GM04504 (cell line): ENCODE data around the gene RGS11.

ENCODE experiments used
- DNase-seq: peaks from one replicate; pipeline ENCODE4 v3.0.0-alpha.2; 2012; ENCODE audit warnings: low read depth

Gene RGS11

DNA sequence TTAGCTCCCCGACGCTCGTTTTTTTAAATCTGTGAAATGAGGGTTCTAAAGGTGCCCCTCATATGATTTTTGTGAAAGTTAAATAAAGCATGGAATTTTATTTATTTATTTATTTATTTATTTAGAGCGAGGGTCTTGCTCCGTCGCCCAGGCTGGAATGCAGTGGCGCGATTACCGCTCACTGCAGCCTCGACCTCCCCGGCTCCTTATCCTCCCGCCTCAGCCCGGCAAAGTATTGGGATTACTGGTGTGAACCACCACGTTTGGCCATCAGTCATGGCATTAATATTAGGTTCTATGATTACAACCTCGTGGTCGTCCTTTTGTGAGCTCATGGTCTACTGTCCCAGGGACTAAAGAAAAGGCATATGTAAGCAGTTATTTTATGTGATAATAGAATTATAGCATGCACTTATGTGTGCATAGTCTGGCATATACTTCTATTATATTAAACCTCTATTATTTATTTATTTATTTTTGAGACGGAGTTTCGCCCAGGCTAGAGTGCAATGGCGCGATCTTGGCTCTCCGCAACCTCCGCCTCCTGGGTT, 45.9 kb downstream of the RGS11 start:
- DNase-seq, result no peak

DNA sequence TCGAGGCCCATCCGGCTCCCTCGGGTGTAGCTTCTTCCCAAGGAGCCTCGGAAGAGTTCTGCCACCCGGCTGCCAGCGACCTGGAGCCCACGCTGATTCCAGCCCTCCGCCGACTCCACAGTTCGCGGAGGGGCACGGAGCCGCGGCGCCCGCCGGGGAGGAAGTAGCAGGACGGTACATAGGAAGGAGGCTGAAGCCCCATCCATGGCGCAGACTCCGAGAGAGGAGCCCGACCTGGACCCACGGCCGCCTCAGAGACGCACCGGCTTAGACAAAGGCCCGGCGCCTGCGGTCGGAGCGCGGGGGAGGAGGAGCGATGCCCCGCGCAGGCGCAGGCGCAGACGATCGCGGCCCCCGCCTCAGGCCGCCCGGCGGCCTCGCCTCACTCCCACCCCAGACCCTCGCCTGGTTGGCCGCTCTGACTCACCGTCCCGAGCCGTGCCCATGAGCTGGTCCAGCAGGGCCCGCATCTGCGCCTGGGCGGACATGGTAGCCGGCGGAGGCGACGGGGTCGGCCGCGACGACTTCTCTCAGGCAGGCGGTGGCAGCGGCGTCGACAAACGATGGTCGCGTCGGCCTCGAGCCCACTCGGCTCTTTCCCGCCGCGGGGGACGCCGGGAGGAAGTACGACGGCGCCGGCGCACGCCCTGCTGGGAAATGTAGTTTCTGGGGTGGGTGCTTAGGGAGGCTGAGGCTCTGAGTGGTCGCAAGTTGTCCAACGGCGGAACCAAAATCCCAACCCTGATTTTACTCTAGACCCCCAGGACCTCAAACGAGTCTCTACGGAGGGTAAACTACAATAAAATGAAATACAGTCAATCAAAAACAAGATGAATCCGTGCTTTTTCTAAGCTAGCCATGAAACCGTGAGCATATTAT, 46.7 kb downstream of the RGS11 start, which contains the start of gene LUC7L:
LUC7L (minus strand) TSS at position 598 of the 879 bp plus-strand sequence; CDS start at position 488, 110 bp downstream.
- peak; percentile 65 for DNase-seq

DNA sequence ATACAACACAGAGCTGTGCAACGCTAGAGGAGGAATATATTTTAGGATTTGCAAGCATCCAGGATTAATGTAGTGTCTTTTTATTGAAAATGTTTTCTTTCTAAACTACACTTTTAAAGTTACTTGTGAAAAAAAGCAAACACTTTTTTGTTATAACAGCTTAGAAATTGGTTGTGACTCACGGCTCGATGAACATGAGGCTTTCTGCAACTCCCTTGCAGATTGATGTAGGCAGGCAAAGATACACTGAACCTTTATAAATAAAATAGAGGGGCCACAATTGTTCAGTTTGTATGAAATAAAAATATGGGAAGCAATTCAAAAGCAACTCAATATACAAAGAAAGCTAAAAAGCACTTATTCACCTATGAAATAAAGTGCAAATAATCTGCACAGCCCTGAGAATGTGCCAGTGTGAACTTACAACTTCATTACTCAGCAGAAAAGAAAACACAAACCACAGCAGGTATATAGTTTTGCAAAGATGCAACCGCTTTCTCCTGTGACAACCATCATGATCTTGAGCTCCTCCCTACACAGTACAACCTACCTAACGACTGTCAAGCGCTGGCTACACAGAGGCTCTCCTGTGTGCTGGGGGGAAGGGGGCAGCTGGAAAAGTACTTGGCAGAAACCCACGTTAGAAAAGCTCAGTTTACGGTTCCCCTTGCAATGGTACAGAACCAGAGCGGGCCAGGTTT, 47.4 kb downstream of the RGS11 start:
- no peak for DNase-seq

DNA sequence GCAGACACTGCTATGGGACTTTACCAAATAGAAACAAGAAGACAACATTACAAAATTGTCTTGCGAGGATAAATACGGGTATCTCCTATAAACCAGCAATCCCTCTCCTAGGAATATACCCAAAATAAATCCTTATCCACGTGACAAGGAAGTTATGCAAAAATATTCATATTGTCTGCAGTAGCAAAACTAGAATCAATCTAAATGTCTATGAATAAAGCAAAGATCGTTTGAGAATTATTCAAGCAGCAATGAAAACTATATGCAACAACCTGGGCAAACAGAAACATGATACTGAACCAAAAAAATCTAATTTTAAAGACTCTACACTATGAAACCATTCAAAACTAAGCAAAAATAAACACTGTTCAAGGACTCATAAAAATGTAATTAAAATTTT, 55.7 kb downstream of the RGS11 start:
- no peak for DNase-seq
